Stomach (tissue), 9 donors: ENCODE data around the gene EPG5. TPM values are rescaled to one million over a fixed set of nuclear protein-coding genes. Genes with fewer than 3 reads are reported as not detected.

Experiments
- DNase-seq, 2 donors: peaks; one replicate each; pipeline versions ENCODE4 v3.0.0 to v3.0.0-alpha.2; 2013 to 2019
- H3K27ac ChIP-seq, 5 donors: fragments of 200-600 bp in 4 of 5; sonication (generic) in 4 of 5; one replicate each; pipeline ENCODE4 v1.5.1; 2013 to 2019; ENCODE audit warnings: mild to moderate bottlenecking in 1 of 5, moderate library complexity in 1 of 5
- H3K27me3 ChIP-seq, 3 donors: fragments of 200-600 bp; sonication (generic); one replicate each; pipeline ENCODE4 v1.5.1; 2017 to 2019; ENCODE audit warnings: mixed run types in 1 of 3
- H3K36me3 ChIP-seq, 4 donors: fragments of 200-600 bp; sonication (generic); 1 replicate in 3 of 4; 2 replicates in 1 of 4; pipeline ENCODE4 v1.5.1; 2016 to 2019
- H3K4me1 ChIP-seq, 4 donors: fragments of 200-600 bp; sonication (generic); one replicate each; pipeline ENCODE4 v1.5.1; 2016 to 2019
- H3K4me3 ChIP-seq, 4 donors: fragments of 200-600 bp; sonication (generic) in 3 of 4; one replicate each; pipeline ENCODE4 v1.5.1; 2016 to 2019; ENCODE audit warnings: mild to moderate bottlenecking in 1 of 4
- H3K9me3 ChIP-seq, 4 donors: fragments of 200-600 bp; sonication (generic); one replicate each; pipeline ENCODE4 v1.5.1; 2016 to 2019
- CTCF ChIP-seq, 7 experiments: fragments of 450-650 bp in 4 of 7; fragments of 200-600 bp in 3 of 7; sonication (generic) in 3 of 7; IDR thresholded peaks; one replicate each; pipeline ENCODE4 v1.5.1; 2016 to 2019; ENCODE audit warnings: antibody characterized with exemption in 7 of 7, control low read depth in 2 of 7, mild to moderate bottlenecking in 1 of 7
- EP300 ChIP-seq: sonication (generic); formaldehyde crosslinking; IDR thresholded peaks from one replicate; pipeline ENCODE4 v1.6.1; 2017; ENCODE audit warnings: antibody characterized with exemption
- POLR2A ChIP-seq, 4 donors: fragments of 450-650 bp; IDR thresholded peaks; one replicate each; pipeline ENCODE4 v1.6.1; 2016; ENCODE audit warnings: antibody characterized with exemption in 4 of 4, control low read depth in 2 of 4, mild to moderate bottlenecking in 1 of 4, moderate library complexity in 1 of 4
- POLR2AphosphoS5 ChIP-seq, 3 donors: sonication (generic); formaldehyde crosslinking; IDR thresholded peaks; one replicate each; pipeline ENCODE4 v1.6.1; 2016; ENCODE audit warnings: antibody characterized with exemption in 3 of 3
- WGBS, 5 donors: extraction: QIAGEN DNeasy Blood & Tissue Kit in 3 of 5; methylation state at CpG; one replicate each; pipeline versions ENCODE4 v1.1.5 to v1.1.7; 2013 to 2018; 5-methylcytosine and 5-hydroxymethylcytosine counted together
- intact Hi-C: fragments of 100-400 bp; cut with DNase I; formaldehyde crosslinking; loops from one replicate; pipeline ENCODE4 v1.15.1; 2023; ENCODE audit warnings: low total_unique reads
- polyA plus RNA-seq, 3 donors: library from polyadenylated mRNA; stranded (reverse); fragments of 200-250 nt; gene quantifications; one replicate each; pipeline ENCODE4 v1.2.3, GENCODE V29; 2013
- total RNA-seq, 5 donors: library from RNA; depleted of rRNA; stranded (reverse); fragments of >200 nt; gene quantifications; one replicate each; pipeline versions ENCODE4 v1.1.0 to v1.2.3, GENCODE V29; 2014 to 2016
- donor health status: healthy with polysubstance abuse.
- donor health status: Bipolar disorder and iron deficiency.
- donor health status: healthy.

The EPG5 gene
- total and polyA plus RNA-seq, 8 donors, result 2.0 to 52.9 (median 17.7) TPM

DNA sequence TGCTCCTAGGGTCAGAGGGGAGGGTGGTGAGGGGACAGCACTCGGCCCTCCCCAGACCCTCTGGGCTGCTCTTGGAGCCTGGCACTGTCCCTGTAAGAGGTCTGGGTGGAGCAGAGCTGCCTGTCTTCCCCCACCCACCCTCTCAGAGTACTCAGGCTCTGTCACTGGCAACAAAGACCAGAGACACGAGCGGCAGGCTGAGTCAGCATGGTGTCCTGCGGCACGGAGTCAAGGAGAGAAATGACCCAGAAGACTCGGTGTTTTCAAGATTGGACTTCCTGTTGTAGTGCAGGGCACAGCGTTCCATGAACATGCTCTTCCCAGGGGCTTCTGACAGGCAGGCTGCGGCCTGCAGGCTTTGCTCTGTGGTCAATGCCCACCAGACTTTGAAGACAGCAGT is 121.7 kb downstream of the EPG5 start:
- no peak for TF ChIP-seq POLR2AphosphoS5 (IDR thresholded peaks at IDR 0.05)
- no peak for TF ChIP-seq EP300
- no peaks in the 10 kb centered on the region for H3K27me3 ChIP-seq
- H3K36me3 ChIP-seq, result peaks cover 4 to 24% (median 17%) of the 10 kb centered on the region in 4 donors
- intact Hi-C loops, result loop anchor here (10.0 kb wide), 1 partner anchor 131 kb away; no protein-coding TSS in a partner anchor
- WGBS, 5 donors, result 76 to 84% (median 82%) methylated on average over 7 to 8 of the region's 8 CpGs
- H3K4me3 ChIP-seq, result no peak overlapping the region
- no peaks in the 10 kb centered on the region for H3K9me3 ChIP-seq
- DNase-seq, result no peak
- no peak overlapping the region for H3K27ac ChIP-seq
- H3K4me1 ChIP-seq, result no peaks in the 10 kb centered on the region

- H3K27ac ChIP-seq, result no peak overlapping the region
- no peak for DNase-seq
- 67 to 78% (median 78%) methylated on average over 5 to 7 of the region's 7 CpGs for WGBS, 5 donors
- intact Hi-C loops, result loop anchor here (10.0 kb wide), 1 partner anchor 130 kb away; no protein-coding TSS in a partner anchor
- peaks cover 4 to 20% (median 14%) of the 10 kb centered on the region in 4 donors for H3K36me3 ChIP-seq
- no peak overlapping the region for H3K4me3 ChIP-seq
- TF ChIP-seq EP300 (no peak), POLR2AphosphoS5 (IDR thresholded peaks at IDR 0.05) (no peak), POLR2A (IDR thresholded peaks at IDR 0.05) (no peak)
- no peaks in the 10 kb centered on the region for H3K4me1 ChIP-seq
- no peaks in the 10 kb centered on the region for H3K9me3 ChIP-seq
- H3K27me3 ChIP-seq, result peaks cover 0 to 3% (median 0%) of the 10 kb centered on the region in 3 donors
These were observed 122.2 kb downstream of the EPG5 start for GRCh38 chr18:45844938-45845337.

DNA sequence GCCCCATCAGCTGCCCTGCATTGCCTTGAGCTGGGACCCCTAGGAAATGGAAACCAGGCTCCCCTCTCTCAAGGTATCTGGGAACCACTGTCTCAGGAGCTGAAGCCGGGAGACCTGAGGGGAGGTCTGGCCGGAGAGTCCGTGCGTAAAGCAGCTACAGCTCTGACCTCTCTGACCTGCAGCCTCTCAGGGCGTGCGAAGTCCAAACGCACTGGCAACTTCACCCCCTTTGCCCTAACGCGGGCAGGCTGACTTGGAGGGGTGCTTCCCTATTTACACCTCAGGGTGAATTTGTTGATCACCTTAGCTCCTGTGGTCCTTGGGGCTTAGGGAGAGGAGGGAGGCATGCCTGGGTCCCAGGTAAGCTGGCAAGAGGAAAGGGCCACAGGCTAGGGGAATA is 124.1 kb downstream of the EPG5 start:
- no peak for DNase-seq
- Histone ChIP-seq H3K9me3 (no peaks in the 10 kb centered on the region), H3K27me3 (peaks cover 0 to 22% (median 11%) of the 10 kb centered on the region in 3 donors), H3K4me1 (peaks cover 12 to 14% (median 13%) of the 10 kb centered on the region in 4 donors), H3K4me3 (no peak overlapping the region), H3K27ac (no peak overlapping the region), H3K36me3 (peaks cover 0 to under 1% (median 0%) of the 10 kb centered on the region in 4 donors)
- no peak for TF ChIP-seq CTCF (IDR thresholded peaks at IDR 0.05)
- TF ChIP-seq EP300, result no peak
- no peak for TF ChIP-seq POLR2A (IDR thresholded peaks at IDR 0.05)
- no peak for TF ChIP-seq POLR2AphosphoS5 (IDR thresholded peaks at IDR 0.05)
- intact Hi-C loops, result loop anchor here (10.0 kb wide), 1 partner anchor 128 kb away; no protein-coding TSS in a partner anchor
- 77 to 86% (median 82%) methylated on average over 9 of the region's 9 CpGs for WGBS, 5 donors

DNA sequence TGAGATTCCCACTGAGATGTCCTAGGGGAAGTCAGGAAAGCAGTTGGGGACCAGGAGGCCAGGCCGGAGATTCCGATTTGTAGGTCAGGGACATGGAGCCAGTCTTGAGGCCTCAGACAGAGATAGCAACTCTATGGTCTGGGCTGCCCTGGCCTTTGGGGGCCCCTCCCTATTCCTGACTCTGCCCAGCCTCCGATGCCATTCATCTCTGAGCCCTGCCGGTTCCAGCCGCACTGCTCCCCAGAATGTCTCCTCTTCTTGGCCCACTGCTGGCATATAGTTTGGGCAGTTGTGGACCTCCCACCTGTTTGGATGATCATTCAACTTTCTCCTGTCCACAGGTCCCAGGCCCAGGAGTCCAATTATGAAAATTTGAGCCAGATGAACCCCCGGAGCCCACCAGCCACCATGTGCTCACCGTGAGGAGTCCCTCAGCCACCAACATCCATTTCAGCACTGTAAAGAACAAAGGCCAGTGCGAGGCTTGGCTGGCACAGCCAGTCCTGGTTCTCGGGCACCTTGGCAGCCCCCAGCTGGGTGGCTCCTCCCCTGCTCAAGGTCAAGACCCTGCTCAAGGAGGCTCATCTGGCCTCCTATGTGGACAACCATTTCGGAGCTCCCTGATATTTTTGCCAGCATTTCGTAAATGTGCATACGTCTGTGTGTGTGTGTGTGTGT is 125.2 kb downstream of the EPG5 start:
- H3K27ac ChIP-seq, result no peak overlapping the region
- H3K36me3 ChIP-seq, result no peaks in the 10 kb centered on the region
- TF ChIP-seq EP300 (no peak), POLR2A (IDR thresholded peaks at IDR 0.05) (no peak), POLR2AphosphoS5 (IDR thresholded peaks at IDR 0.05) (no peak), CTCF (IDR thresholded peaks at IDR 0.05) (no peak)
- no peak overlapping the region for H3K4me3 ChIP-seq
- H3K4me1 ChIP-seq, result peaks cover 23 to 25% (median 24%) of the 10 kb centered on the region in 4 donors
- no peak for DNase-seq
- 85 to 89% (median 87%) methylated on average over 11 to 12 of the region's 12 CpGs for WGBS, 5 donors
- intact Hi-C loops, result loop anchor here (10.0 kb wide), 1 partner anchor 127 kb away; no protein-coding TSS in a partner anchor
- H3K9me3 ChIP-seq, result no peaks in the 10 kb centered on the region
- H3K27me3 ChIP-seq, result peaks cover 0 to 34% (median 16%) of the 10 kb centered on the region in 3 donors

GRCh38 chr18:45841060-45841764 is 125.9 kb downstream of the EPG5 start:
- no peak overlapping the region for H3K27ac ChIP-seq
- H3K36me3 ChIP-seq, result no peaks in the 10 kb centered on the region
- no peaks in the 10 kb centered on the region for H3K9me3 ChIP-seq
- 76 to 84% (median 77%) methylated on average over 17 of the region's 17 CpGs for WGBS, 5 donors
- no peak overlapping the region for H3K4me3 ChIP-seq
- TF ChIP-seq POLR2AphosphoS5 (IDR thresholded peaks at IDR 0.05) (no peak), EP300 (no peak), POLR2A (IDR thresholded peaks at IDR 0.05) (no peak), CTCF (IDR thresholded peaks at IDR 0.05) (no peak)
- peaks cover 26 to 32% (median 30%) of the 10 kb centered on the region in 4 donors for H3K4me1 ChIP-seq
- no peak for DNase-seq
- intact Hi-C loops, result loop anchor here (10.0 kb wide), 1 partner anchor 126 kb away; no protein-coding TSS in a partner anchor
- H3K27me3 ChIP-seq, result peaks cover 0 to 40% (median 16%) of the 10 kb centered on the region in 3 donors
